HG03520 (cell line): ENCODE measurements around the gene AMPD1.

ENCODE experiments used
- ATAC-seq: cut with Tn5 transposase; IDR thresholded peaks from one replicate; pipeline ENCODE4 v1.9.1; 2021; ENCODE audit warnings: mild to moderate bottlenecking, moderate library complexity; ENCODE audit not compliant: unreplicated experiment

The AMPD1 gene

GRCh38 chr1:114695430-114696058 lies at the start of gene AMPD1:
AMPD1 (minus strand) TSS chr1:114695546; CDS start chr1:114695471, 75 bp downstream.
- ATAC-seq = no peak

- ATAC-seq = no peak
Measured at GRCh38 chr1:114741963-114742746, 46.8 kb upstream of the AMPD1 start.

GRCh38 chr1:114740331-114740730 lies 45.0 kb upstream of the AMPD1 start:
- no peak for ATAC-seq

DNA sequence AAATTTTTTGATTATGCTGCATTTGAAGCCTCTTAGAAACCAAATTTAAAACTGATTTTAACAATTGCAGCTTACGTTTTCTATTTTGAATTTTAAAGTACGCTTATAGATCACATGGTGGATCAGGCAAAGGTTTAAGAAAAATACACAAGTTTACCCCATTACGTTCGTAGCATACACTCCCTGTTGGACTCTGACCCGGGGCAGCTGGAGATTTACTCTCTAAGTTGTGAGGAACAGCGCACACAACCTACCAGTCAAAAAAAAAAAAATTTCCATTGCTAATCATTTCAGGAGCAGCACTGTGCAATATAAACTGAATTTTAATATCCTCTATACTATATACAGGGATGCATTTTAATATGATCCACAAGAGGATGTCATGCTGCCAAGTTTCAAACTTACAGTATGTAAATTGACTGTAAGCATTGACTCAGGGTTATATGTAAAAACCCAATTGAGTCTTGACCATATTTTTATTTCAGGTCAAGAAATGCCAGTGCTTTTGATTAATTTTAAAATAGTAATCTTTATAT lies 42.0 kb upstream of the AMPD1 start:
- no peak for ATAC-seq

GRCh38 chr1:114735479-114735878 lies 40.1 kb upstream of the AMPD1 start:
- no peak for ATAC-seq

- no peak for ATAC-seq
Measured at GRCh38 chr1:114729782-114730181, 34.4 kb upstream of the AMPD1 start.

DNA sequence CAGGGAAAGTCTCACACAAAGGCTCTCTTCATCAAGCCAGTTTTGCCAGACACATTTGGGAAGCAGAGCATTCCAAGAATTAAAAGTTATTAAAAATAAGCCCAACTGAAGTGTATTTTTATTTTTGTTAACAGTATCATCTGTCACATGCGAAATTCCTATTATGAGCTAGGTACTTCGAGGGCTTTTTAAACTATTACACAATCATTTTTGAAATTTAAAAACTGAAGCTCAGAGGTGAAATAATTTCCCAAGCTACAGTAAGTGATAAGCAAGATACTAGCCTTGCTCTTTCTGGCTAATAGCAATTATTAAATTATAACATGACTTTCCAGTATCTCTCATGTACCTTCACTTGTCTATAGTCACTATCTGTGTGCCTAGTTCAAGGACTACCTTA lies 33.2 kb upstream of the AMPD1 start:
- no peak for ATAC-seq

- ATAC-seq = no peak
Measured at GRCh38 chr1:114725230-114725629, 29.9 kb upstream of the AMPD1 start.

DNA sequence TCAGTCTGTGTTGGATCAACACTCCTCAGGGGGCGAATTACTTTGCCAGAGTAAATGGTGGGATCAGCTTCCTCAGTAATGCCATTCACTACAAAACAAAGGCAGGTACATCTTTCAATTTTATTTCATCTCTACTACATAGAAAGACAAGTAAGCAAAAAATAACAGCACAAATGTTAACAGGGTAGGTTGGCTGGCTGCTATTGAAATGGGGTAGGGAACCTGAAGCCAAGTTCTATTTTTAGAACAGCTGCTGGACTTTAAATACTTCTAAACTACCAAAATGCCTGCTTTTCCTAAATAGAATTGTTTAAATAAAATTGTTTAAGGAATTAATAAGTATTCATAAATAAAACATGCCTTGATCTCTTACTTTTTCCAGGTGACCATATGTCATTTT lies 28.6 kb upstream of the AMPD1 start:
- ATAC-seq = no peak

DNA sequence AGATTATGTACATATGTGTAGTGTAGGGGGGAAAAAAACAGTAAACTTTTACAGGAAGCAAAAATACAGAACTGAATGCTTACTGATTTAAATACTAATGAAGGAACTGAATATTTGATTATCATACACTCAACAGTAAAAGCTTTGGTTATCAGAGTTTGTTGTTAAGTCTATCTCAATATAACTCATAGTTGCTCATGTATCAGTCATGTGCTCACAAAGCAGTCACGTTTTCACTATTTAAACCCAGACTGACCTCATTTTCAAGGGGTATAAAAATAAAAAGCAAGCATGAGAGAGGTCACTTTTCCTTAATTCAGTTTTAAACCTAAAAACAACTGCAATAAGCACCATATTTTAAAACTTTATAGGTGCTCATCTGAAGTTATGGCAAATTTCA lies 28.1 kb upstream of the AMPD1 start:
- no peak for ATAC-seq

DNA sequence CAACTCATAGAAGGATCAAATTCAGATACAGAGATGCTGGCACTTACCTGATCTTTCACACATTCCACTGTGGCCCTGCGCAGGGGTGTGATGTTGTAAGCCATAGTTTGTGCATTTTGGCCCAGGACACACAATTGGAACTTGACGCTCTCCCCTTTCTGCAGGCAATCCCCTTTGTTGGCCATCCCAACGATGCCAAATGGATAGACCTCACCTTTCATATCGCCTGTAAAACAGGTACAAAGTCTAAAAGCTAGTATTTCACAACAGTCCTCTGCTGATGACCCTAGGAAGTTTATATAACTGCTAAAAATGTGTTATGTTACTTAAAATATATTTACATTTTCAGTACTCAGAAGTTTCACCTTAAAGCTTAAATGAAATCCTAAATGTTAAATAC lies 25.1 kb upstream of the AMPD1 start:
- ATAC-seq = no peak

DNA sequence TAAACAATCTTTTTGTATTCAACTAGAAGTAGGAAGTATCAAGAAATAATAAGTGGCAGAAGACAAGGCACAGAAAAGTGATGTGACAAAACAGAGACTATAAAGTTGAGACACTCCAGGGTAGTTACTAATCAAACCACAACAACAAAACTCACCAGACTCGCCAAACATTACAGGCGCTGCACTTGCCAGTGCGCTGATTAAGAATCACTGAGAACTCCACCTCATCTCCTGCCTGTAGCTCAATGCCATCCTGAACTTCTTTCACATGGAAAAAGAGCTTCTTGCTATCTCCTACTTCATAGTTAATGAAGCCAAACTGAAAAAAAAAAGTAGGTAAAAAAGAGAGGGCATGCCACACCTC lies 24.1 kb upstream of the AMPD1 start:
- ATAC-seq = no peak

- no peak for ATAC-seq
Measured at GRCh38 chr1:114718661-114719423, 23.5 kb upstream of the AMPD1 start.

DNA sequence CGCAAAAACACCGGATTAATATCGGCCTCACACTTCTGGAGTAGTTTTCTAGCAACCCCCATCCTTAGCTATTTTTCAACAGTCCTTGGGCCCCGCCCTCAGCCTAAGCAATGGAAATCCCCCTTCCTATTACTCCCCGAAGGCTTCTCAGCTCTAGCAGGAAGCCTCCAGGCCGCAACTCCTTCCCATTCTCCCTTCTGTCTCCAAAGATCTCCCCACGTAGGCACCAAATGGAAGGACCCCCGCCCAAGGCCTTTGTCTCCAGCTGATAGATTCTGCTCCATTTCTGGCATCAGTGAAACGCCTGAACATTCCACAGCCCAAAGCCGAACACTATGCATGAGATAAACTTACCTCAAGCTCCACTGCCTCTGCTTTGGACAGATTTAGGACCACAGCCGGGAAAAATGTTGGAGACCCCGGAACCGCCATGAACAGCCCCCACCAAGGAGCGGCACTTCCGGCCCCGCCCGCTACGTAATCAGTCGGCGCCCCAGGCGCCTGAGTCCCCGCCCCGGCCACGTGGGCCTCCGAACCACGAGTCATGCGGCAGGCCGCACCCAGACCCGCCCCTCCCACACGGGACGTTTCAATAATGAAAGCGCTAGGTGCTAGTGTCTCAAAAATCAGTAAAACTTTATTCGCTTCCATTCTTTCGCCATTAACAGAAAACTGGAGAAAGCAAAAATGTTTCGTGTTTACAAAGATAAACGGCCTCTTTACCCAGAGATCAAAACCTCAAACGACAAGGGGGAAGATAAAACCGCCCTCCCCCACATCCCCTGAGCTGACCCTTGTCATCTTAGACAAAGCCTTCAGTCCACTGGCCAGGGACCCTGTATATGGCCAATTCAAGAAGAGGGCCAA lies 21.2 kb upstream of the AMPD1 start, which contains the start of gene NRAS:
Gene NRAS (minus strand): TSS at position 468 of the 867 bp plus-strand sequence. CDS start 611 bp downstream, outside the sequence.
- ATAC-seq = peak; percentile 93

GRCh38 chr1:114715952-114716303 lies 20.6 kb upstream of the AMPD1 start:
- ATAC-seq = peak; percentile 6

DNA sequence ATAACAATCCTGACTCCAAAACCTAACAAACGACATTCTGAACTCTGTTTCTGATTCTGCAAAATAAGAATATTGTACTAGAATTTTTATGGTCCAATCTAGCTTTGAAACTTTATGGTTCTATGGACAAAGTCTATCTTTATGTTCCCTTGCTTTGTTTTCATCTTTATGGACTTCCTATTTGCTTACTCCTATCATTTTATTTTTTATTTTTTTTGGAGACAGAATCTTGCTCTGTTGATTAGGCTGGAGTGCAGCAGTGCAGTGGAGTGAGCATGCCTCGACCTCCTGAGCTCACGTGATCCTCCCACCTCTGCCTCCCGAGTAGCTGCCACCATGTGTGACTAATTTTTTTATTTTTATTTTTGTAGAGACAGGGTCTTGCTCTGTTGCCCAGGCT lies 17.6 kb upstream of the AMPD1 start:
- ATAC-seq = no peak

GRCh38 chr1:114710360-114710759 lies 15.0 kb upstream of the AMPD1 start:
- no peak for ATAC-seq

- ATAC-seq = no peak
Measured at GRCh38 chr1:114707604-114708003, 12.3 kb upstream of the AMPD1 start.

- ATAC-seq = no peak
Measured at GRCh38 chr1:114703242-114703641, 7.9 kb upstream of the AMPD1 start.

GRCh38 chr1:114702737-114703136 lies 7.4 kb upstream of the AMPD1 start:
- peak; percentile 63 for ATAC-seq

GRCh38 chr1:114701931-114702330 lies 6.6 kb upstream of the AMPD1 start:
- ATAC-seq = no peak
